WTC11 (cell line): Measurements from ENCODE around the gene KAZN.

Experiments
- ATF1 ChIP-seq: sonication (generic); formaldehyde crosslinking; IDR thresholded peaks from 2 replicates; pipeline ENCODE4 v1.8.1; 2023; ENCODE audit warnings: mild to moderate bottlenecking, moderate library complexity, missing genetic modification reagents
- ATF3 ChIP-seq: sonication (generic); formaldehyde crosslinking; conservative IDR thresholded peaks from 2 replicates; pipeline ENCODE4 v1.8.1; 2022; ENCODE audit warnings: mild to moderate bottlenecking, missing genetic modification reagents
- CREB1 ChIP-seq: sonication (generic); formaldehyde crosslinking; IDR thresholded peaks from 2 replicates; pipeline ENCODE4 v1.8.0; 2023; ENCODE audit warnings: mild to moderate bottlenecking, missing genetic modification reagents
- CTCF ChIP-seq: fragments of 200-600 bp; IDR thresholded peaks from 2 replicates; pipeline ENCODE4 v1.8.0; 2022; ENCODE audit warnings: antibody characterized with exemption
- ELF4 ChIP-seq: sonication (generic); formaldehyde crosslinking; IDR thresholded peaks from 2 replicates; pipeline ENCODE4 v1.8.1; 2022; ENCODE audit warnings: low read depth, mild to moderate bottlenecking, moderate library complexity, missing genetic modification reagents
- ETV6 ChIP-seq: sonication (generic); formaldehyde crosslinking; IDR thresholded peaks from 2 replicates; pipeline ENCODE4 v1.8.1; 2022; ENCODE audit warnings: mild to moderate bottlenecking, missing genetic modification reagents
- JUN ChIP-seq: sonication (generic); formaldehyde crosslinking; IDR thresholded peaks from 2 replicates; pipeline ENCODE4 v1.8.0; 2023; ENCODE audit warnings: mild to moderate bottlenecking, missing genetic modification reagents
- MAX ChIP-seq: sonication (generic); formaldehyde crosslinking; IDR thresholded peaks from 2 replicates; pipeline ENCODE4 v1.8.0; 2022; ENCODE audit warnings: mild to moderate bottlenecking, missing genetic modification reagents
- MLX ChIP-seq: sonication (generic); formaldehyde crosslinking; IDR thresholded peaks from 2 replicates; pipeline ENCODE4 v1.8.1; 2023; ENCODE audit warnings: mild to moderate bottlenecking, missing genetic modification reagents, moderate library complexity
- SP1 ChIP-seq: sonication (generic); formaldehyde crosslinking; conservative IDR thresholded peaks from 2 replicates; pipeline ENCODE4 v1.8.1; 2022; ENCODE audit warnings: missing genetic modification reagents
- TCF7 ChIP-seq: sonication (generic); formaldehyde crosslinking; IDR thresholded peaks from 2 replicates; pipeline ENCODE4 v1.8.0; 2022; ENCODE audit warnings: mild to moderate bottlenecking, low read depth, missing genetic modification reagents, moderate library complexity
- ZMAT4 ChIP-seq: fragments of 250-450 bp; sonication (Bioruptor Pico); IDR thresholded peaks from 2 replicates; pipeline ENCODE4 v1.9.0; 2021; ENCODE audit warnings: mild to moderate bottlenecking
- ZNF219 ChIP-seq: sonication (generic); formaldehyde crosslinking; IDR thresholded peaks from 2 replicates; pipeline ENCODE4 v1.8.0; 2023; ENCODE audit warnings: missing genetic modification reagents, mild to moderate bottlenecking, borderline replicate concordance
- ZNF425 ChIP-seq: fragments of 250-450 bp; sonication (Bioruptor Pico); conservative IDR thresholded peaks from 2 replicates; pipeline ENCODE4 v1.9.0; 2021; ENCODE audit warnings: mild to moderate bottlenecking

- TF ChIP-seq ATF1 (CRISPR knock-in tag) (no peak), ETV6 (CRISPR knock-in tag) (no peak), JUN (CRISPR knock-in tag) (no peak), CREB1 (CRISPR knock-in tag) (no peak), CTCF (no peak), MLX (CRISPR knock-in tag) (no peak), TCF7 (CRISPR knock-in tag) (no peak), MAX (no peak), ZMAT4 (CRISPR knock-in tag) (no peak), ZNF425 (no peak), ATF3 (CRISPR knock-in tag) (no peak), ELF4 (CRISPR knock-in tag) (no peak), SP1 (CRISPR knock-in tag) (no peak), ZNF219 (CRISPR knock-in tag) (no peak)
These were observed 118.0 kb downstream of the KAZN start for GRCh38 chr1:14716474-14716873.
